ENCODE measurements around the gene SASS6. TPM values are rescaled to one million over a fixed set of nuclear protein-coding genes. Genes with fewer than 3 reads are reported as not detected.

Gene SASS6
- 1 to 10 TPM; 2.8 to 5.6 (median 4.8) TPM for polyA plus RNA-seq (ENCODE audit: insufficient read length in 10 of 10)
- long read RNA-seq, donor 1, result 0 reads
- long read RNA-seq, donor 2, partial matches to known transcripts, result 0 of 1 reads
- long read RNA-seq, donor 2, other reads (novel, unspliced or antisense), result 0 of 1 reads
- long read RNA-seq, donor 3, result 0 reads
- long read RNA-seq, donor 4, result 0 reads
- long read RNA-seq, donor 5, result 0 reads
- long read RNA-seq, donor 6, partial matches to known transcripts, result 0 of 1 reads
- long read RNA-seq, donor 6, other reads (novel, unspliced or antisense), result 0 of 1 reads
- long read RNA-seq, donor 7, result 0 reads
- long read RNA-seq, donor 8, result 0 reads
- long read RNA-seq, donor 9, result 0 reads

GRCh38 chr1:100132566-100133477 is at the start of gene SASS6, which contains the start of gene TRMT13:
SASS6 (minus strand) TSS chr1:100132930; CDS start chr1:100132814, 116 bp downstream.
TRMT13 (plus strand) TSS chr1:100133163; CDS start chr1:100133169, 6 bp downstream.
- DNase-seq, result peak; percentile 97 to 99 (median 99)

DNA sequence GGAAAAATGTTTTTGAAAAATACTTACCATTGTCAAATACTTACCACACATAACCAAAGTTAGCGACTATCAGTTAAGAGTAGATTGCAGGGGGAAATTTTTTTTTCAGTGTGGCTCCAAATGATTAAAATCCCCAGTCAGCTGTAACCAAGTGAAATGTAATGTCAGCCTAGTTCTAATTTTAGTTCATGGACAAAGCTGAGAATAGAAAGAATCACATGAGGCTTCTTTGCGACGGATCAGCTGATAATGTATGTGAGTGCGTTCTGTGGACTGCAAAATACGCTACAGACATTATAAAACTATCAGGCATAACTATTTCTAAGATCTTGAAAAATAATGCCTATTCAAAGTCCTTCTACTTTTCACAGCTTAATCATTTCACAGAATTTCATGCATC is 45.4 kb upstream of the SASS6 start, which contains the start of gene LRRC39:
Gene LRRC39, minus strand, starts transcription at position 166 of the 400 bp plus-strand sequence. CDS start 9,740 bp downstream, outside the sequence.
- peak in 2 of 3 donors; percentile 19 to 36 for DNase-seq

DNA sequence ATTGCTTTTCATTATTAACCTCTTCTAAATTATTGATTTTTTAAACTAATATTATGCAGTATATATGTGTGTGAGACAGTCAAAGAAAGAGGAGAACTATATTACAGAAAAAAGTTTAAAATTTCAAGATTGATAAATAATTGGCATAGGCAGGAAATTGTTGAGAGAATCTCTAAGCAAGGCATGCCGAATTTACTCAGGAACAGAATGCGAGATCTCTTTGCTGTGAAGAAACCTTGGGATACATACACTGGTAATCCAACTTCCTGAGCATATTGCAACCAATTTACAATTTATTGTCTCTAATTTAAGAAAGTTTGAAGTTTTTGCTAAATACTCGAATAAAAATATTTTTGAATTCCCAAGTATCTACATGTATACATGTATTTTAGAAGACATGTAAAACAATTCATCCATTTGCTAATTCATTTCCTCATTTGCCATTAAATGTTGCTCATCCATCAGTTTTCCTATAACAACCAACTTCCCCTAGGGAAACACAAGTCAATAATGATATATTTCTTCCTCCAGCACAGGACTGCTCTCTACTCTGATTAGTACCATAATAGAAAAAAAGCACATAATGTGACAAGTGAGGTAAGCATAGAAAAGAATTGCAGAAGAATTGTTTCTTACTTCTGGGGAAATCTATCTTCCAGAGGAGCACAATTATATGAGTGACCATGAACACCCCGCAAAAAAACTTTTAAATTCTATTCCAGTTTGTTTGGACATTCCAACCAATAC is 44.7 kb upstream of the SASS6 start:
- DNase-seq, result no peak

- DNase-seq, result no peak
Observed at GRCh38 chr1:100168051-100168450, 35.3 kb upstream of the SASS6 start.

DNA sequence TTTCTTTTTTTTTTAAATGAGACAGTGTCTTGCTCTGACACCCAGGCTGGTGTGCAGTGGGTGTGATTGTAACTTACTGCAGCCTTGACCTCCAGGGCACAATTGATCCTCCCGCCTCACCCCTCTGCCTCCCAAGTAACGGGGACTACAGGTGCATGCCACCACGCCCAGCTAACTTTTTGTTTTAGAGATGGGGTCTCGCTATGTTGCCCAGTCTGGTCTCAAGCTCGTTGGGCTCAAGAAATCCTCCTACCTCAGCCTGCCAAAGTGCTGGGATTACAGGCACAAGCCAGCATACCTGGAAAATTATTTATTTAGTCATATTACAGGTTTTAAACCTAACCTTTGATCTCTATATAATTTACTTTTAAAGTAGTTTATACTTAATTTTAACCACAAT is 32.0 kb upstream of the SASS6 start:
- no peak for DNase-seq

GRCh38 chr1:100164216-100164615 is 31.5 kb upstream of the SASS6 start:
- peak; percentile 26 to 59 (median 48) for DNase-seq

GRCh38 chr1:100162881-100163280 is 30.2 kb upstream of the SASS6 start:
- DNase-seq, result no peak

DNA sequence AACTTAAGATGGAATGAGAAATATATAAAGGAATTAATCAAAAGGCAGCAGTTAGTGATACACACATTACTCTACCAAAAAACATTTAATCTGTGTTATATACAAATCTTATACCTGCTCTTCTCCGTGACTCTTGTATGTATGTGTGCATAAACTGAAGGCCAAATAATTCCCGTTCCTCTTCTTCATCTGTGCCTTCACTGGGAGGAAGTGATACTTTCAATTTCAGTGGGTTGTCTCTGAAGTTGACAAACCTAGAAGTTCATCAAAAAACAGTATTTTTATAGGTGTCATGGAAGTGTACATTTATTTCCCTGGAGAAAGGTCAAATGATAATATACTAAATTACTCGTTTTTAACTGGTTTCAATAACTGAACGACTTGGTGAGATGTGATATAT is 19.5 kb upstream of the SASS6 start:
- DNase-seq, result no peak

DNA sequence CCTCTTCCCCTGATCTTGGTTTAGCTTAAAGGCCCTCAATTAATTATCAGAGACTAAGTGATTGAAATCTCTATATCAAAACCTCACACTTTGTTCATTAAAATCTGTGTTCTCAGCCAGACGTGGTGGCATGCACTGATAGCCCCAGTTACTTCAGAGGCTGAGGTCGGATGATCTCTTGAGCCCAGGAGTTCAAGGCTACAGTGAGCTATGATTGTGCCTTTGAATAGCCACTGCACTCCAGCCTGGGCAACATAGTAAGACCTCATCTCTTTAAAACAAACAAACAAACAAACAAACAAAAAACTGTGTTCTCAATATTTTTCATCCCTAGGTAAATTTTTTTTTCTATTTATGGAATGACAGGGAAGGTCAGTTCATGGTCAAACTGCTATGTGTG is 18.9 kb upstream of the SASS6 start:
- DNase-seq, result no peak

DNA sequence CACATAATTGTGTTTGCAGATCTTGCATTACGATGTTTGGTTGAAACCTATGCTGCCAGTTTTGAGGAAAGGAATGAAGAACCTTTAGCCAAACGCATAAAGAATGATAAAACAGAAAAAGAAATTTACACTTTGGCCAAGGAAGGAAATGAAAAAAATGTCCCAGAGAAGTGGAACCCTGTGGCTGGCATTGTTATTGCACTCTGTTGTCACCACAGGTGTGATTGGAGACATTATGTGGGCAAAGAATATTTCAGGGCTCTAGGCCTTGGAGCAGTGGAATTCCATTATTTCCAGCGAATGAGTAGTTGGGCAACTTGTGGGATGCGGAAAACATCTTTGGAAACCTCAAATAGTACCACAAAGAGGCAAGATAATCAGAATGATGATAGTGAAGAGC is 15.1 kb upstream of the SASS6 start:
- DNase-seq, result no peak

GRCh38 chr1:100146958-100147357 is 14.2 kb upstream of the SASS6 start:
- no peak for DNase-seq

GRCh38 chr1:100145116-100145515 is 12.4 kb upstream of the SASS6 start:
- DNase-seq, result no peak

DNA sequence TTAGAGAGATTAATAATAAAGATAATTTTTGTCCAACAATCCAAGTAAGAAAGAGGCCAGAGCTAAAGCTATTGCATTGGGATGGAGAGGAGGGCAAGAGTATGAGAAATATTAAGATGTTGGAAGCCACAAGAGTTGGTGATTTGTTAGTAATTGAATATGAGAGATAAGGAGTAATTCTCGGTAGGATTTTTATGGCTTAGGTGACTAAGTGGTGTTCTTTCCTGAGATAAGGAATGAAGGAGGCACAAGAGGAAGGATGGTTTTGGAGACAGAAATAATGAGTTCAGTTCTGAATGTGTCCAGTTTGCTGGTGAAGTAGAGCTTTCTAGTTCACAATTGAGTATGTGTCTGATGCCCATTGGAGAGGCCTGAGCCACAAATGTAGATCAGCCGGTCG is 9.6 kb upstream of the SASS6 start:
- DNase-seq, result no peak

DNA sequence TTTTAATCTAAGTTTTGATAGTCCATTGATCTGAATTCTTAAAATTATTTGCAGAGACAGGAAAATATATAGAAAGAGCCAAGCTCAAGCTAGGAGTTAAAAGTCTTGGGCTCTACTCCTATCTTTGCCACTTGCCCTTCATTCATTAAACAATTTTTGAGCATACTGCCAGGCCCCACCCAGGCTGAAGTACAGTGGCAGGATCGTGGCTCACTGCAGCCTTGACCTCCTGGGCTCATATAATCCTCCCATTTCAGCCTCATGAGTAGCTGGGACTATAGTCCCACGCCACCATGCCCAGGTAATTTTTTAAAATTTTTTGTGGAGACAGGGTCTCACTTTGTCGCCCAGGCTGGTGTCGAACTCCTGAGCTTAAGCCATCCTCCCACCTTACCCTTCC is 8.5 kb upstream of the SASS6 start:
- no peak for DNase-seq

DNA sequence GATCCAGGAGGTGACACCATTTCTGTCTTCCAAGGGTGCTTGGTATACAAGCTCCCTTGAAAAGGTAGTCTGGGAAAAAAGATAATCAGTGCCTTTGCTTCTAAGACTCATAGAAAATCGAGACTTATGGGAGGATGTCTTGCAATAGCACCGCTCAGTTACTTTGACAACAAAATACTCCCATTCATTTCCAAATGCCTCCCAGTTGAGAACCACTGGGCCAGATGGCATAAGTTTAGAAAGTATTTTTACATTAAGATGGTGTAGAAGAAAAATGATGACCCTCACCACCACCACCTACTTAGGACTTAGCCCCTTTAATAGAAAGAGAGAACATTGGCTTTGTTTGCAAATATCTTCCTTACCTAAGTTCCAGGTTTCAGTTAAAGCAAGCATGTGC is 4.9 kb upstream of the SASS6 start:
- no peak for DNase-seq

DNA sequence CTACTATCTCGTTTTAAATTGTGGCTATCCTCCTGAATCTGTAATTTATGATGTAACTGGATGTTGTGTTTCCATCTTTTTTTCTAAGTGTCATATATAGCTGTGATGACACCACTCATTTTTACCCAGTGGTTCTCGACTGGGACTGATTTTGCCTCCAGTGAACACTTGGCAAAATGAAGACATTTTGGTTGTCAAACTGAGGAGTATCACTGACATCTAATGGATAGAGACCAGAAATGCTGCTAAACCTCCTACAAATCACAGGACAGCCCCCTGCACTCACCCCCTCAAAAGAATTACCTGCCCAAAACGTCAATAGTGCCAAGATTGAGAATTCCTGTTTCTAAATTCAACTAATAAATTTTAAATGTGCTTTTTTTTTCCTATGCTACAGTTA is 2.1 kb upstream of the SASS6 start:
- peak in 1 of 3 donors; percentile 4 for DNase-seq

DNA sequence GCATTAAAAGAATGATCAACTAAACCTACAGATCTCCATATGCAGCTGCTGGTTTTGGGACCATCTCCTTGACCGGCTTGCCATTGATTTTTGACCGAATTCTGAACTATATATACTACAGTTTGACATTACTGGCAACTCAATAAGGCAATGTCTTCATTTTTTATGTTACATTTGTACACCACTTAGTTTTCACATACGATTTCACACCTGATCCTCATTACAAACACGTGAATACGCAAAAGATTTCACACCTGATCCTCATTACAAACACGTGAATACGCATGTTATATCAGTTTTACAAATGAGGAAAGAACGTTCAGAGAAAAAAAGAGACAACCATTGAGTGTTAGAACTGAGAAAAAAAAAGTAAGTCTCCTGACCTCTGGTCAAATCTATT is 1.1 kb downstream of the SASS6 start:
- no peak for DNase-seq

DNA sequence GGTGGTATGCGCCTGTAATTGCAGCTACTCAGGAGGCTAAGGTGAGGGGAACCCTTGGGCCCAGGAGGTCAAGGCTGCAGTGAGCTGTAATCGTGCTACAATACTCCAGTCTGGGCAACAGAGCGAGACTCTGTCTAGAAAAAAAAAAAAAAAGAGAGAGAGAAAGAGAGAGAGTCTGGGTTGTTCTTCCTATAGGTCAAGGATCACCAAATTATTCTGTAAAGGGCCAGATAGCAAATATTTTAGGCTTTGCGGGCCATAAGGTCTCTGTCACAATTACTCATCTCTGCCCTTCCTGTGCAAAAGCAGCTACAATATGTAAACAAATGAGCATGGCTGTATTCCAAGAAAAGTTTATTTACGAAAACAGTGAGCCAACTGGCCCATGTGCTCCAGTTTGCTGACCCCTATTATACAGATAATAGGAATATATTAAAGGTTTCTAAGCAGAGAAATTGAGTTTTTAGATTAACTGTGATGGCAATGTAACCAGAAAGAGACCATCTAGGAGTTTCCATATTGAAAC is 2.1 kb downstream of the SASS6 start:
- no peak for DNase-seq

DNA sequence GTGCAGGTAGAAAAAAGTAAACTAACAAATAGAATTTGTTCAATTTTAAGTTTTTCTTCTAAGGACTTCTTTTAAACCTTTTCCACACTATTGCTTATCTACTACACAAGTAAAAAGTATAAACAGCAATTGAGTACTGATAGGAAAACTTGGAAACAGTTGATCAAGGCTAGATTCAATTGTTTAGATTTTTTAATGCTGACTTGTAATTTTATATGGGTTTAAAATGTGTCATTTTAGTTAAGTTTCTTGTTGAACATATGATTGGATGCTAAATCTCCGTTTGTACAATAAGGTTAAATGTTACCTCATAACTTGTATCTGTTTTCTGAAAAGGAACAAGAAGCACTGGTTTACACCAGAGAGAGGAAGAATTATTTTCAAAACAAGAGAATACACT is 5.5 kb downstream of the SASS6 start:
- no peak for DNase-seq

DNA sequence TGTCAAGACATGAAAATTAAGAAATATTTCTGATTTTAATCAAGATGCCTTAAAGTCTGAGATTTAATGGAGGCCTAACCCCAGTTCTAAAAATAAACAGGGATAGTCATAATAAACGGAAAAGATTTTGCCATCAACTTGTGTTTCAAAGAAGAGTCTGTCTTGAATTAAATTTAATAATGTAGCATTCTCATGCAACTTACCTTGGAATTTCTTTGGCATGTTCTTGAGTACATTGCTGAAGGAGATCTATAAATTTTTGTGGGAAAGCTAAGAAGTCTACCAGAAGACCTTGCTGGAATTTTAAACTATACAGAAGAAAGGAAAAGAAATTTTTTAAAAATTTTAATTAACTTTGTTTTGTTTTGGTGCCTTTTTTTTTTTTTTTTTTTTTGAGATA is 10.6 kb downstream of the SASS6 start:
- no peak for DNase-seq

- no peak for DNase-seq
Observed at GRCh38 chr1:100115524-100115923, 17.2 kb downstream of the SASS6 start.
